Measurements from ENCODE around the gene KLF5. TPM values are rescaled to one million over a fixed set of nuclear protein-coding genes. Genes with fewer than 3 reads are reported as not detected.
A peak's percentile ranks its signal among the peaks of the same experiment; 100 is the strongest.

Gene KLF5
- total RNA-seq, 1 donor from 2014 or later: 1.1 TPM

DNA sequence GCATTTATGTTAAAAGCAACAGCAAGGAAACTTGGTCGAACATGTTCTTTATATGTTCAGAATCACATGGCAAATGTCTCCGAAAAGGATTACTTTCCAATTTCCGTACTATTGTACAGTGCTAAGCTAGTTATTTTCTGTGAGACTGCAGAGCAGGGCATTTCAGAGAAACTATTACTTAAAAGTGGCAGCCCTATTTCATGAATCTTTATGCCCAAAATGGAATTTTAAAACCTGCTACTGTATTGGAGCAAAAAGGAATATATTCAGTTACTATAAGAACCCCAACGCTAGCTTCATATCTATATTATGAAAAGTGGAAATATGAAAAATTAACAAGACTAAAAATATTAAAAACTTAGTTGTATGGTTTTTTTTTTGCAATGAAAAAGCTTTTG, 2.2 kb upstream of the KLF5 start:
- H3K27me3 ChIP-seq (ENCODE audit: low read depth): peaks cover 37% of the 10 kb centered on the region
- H3K4me3 ChIP-seq: no peak overlapping the region
- H3K4me1 ChIP-seq: peaks cover 26% of the 10 kb centered on the region
- no peak for DNase-seq
- TF ChIP-seq, protein P1, sequence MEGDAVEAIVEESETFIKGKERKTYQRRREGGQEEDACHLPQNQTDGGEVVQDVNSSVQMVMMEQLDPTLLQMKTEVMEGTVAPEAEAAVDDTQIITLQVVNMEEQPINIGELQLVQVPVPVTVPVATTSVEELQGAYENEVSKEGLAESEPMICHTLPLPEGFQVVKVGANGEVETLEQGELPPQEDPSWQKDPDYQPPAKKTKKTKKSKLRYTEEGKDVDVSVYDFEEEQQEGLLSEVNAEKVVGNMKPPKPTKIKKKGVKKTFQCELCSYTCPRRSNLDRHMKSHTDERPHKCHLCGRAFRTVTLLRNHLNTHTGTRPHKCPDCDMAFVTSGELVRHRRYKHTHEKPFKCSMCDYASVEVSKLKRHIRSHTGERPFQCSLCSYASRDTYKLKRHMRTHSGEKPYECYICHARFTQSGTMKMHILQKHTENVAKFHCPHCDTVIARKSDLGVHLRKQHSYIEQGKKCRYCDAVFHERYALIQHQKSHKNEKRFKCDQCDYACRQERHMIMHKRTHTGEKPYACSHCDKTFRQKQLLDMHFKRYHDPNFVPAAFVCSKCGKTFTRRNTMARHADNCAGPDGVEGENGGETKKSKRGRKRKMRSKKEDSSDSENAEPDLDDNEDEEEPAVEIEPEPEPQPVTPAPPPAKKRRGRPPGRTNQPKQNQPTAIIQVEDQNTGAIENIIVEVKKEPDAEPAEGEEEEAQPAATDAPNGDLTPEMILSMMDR (IDR thresholded peaks at IDR 0.05; ENCODE audit: borderline replicate concordance): no peak
- H3K27ac ChIP-seq (replicated peaks): no peak overlapping the region
- H3K36me3 ChIP-seq: no peaks in the 10 kb centered on the region
- intact Hi-C loops (cut with micrococcal nuclease): no loop called here
- no peaks in the 10 kb centered on the region for H3K9me3 ChIP-seq (replicated peaks)

DNA sequence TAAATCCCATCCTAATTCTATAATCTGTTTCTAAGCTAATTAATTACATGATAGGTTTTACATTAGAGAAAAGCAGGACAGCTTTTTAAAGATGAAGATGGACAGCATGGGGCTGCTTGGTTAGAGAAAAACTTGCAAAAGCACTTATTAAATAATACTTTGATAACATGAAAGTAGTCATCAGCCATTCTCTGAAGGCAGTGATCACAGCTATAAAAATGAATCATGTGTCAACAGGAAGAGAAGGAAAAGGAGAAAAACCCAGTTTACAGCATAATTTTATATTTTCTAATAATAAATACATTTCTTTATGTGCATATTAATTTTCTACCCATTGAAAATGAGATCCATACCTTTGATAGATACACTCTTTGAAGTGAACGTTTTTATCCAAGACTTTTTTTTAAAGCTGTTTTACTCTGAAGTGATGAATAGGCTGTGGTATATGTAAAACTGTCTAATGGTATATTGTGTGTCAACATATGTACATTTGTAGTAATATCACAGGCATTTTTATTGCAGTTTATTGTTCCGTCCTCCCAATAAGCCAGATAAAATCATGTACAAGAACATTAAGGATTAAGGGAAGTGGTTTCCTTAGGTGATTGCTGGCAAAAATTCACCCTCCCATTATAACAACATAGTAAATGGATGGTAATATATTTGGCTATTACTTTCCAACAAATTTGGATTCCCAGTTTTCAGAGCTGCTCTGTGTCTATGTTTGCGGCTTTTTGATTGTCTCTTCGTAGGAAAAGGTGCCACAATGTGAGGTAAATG, 1.3 kb upstream of the KLF5 start:
- H3K4me3 ChIP-seq: peak overlapping the region; percentile 87
- no peaks in the 10 kb centered on the region for H3K9me3 ChIP-seq (replicated peaks)
- TF ChIP-seq, protein P1 (IDR thresholded peaks at IDR 0.05; ENCODE audit: borderline replicate concordance): no peak
- intact Hi-C loops (cut with micrococcal nuclease): no loop called here
- no peak overlapping the region for H3K27ac ChIP-seq (replicated peaks)
- no peak for DNase-seq
- H3K27me3 ChIP-seq (ENCODE audit: low read depth): peaks cover 37% of the 10 kb centered on the region
- H3K4me1 ChIP-seq: peaks cover 26% of the 10 kb centered on the region
- H3K36me3 ChIP-seq: no peaks in the 10 kb centered on the region

DNA sequence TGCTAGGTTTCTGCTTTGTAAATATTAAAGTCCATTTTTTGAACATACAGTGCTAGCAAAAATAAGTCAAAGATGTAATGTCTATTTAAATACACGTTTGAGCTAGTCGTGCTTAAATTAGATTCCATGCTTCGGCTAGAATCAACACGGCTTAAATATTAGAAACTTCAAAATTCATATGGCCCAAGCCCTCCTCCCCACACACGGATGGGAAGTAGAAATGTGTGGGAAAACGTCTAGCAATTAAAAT, 816 bp upstream of the KLF5 start:
- Histone ChIP-seq H3K4me1 (peaks cover 26% of the 10 kb centered on the region), H3K9me3 (replicated peaks) (no peaks in the 10 kb centered on the region), H3K27me3 (ENCODE audit: low read depth) (peaks cover 37% of the 10 kb centered on the region), H3K36me3 (no peaks in the 10 kb centered on the region), H3K4me3 (peak overlapping the region; percentile 87), H3K27ac (replicated peaks) (no peak overlapping the region)
- TF ChIP-seq, protein P1 (IDR thresholded peaks at IDR 0.05; ENCODE audit: borderline replicate concordance): no peak
- intact Hi-C loops (cut with micrococcal nuclease): no loop called here
- no peak for DNase-seq

DNA sequence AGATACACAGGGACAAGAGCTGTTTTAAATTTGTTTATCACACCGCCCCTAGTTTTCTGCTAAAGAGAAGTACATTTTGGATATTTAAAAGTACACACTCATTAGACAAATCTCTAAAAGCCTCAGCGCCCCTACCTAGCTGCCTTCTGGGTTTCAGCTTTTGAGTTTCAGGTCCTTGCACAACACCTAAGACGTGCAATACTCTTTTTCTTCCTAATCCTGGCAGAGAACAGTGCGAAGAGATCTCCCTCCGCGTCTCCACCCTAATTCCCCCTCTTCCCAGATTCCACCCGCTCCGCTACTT, 421 bp upstream of the KLF5 start:
- no peak for DNase-seq
- Histone ChIP-seq H3K4me1 (peaks cover 26% of the 10 kb centered on the region), H3K9me3 (replicated peaks) (no peaks in the 10 kb centered on the region), H3K36me3 (no peaks in the 10 kb centered on the region), H3K4me3 (peak overlapping the region; percentile 87), H3K27ac (replicated peaks) (peak overlapping the region; percentile 69), H3K27me3 (ENCODE audit: low read depth) (peaks cover 37% of the 10 kb centered on the region)
- TF ChIP-seq, protein P1 (IDR thresholded peaks at IDR 0.05; ENCODE audit: borderline replicate concordance): no peak
- intact Hi-C loops (cut with micrococcal nuclease): no loop called here

DNA sequence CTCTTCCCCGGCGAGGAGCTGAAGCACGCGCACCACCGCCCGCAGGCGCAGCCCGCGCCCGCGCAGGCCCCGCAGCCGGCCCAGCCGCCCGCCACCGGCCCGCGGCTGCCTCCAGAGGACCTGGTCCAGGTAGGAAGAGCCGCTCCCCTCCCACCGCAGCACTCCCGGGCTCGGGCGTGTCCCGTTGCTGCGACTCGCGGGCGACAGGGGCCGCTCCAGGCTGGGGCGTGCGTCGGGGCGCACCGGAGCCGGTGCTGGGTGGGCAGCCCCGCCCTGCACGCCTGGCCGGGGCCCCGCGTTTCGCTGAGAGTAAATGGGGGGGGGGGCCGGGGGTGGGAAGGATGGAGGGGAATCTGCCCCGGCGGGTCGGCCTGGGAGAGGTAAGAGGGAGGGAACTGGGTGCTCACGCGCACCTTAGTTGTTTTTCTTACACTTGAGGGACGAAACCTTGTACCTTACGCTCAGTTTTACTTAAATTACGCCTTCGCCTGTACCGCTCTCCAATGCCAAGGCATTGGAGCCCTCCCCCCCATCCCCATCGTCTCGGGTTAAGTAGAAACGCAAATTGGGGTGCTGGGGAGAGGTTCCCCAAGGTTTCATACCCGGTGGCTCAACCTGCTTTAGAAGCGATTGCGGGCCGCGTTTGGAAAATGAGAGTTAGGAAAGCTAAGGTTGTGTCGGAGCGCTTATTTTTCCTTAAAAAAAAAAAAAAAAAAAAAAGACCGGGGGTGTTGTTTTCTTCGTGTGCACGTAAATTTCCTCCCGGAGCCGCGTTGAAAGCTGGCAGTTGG, 850 bp downstream of the KLF5 start:
- Histone ChIP-seq H3K27me3 (ENCODE audit: low read depth) (peaks cover 29% of the 10 kb centered on the region), H3K36me3 (no peaks in the 10 kb centered on the region), H3K4me1 (peaks cover 26% of the 10 kb centered on the region), H3K9me3 (replicated peaks) (no peaks in the 10 kb centered on the region), H3K27ac (replicated peaks) (peak overlapping the region; percentile 69), H3K4me3 (peak overlapping the region; percentile 87)
- TF ChIP-seq, protein P1 (IDR thresholded peaks at IDR 0.05; ENCODE audit: borderline replicate concordance): peak; percentile 12
- peak; percentile 51 for DNase-seq
- intact Hi-C loops (cut with micrococcal nuclease): no loop called here
